Kidney (tissue), 14 donors: ENCODE results near the gene ANXA11. TPM values are rescaled to one million over a fixed set of nuclear protein-coding genes. Genes with fewer than 3 reads are reported as not detected.

Source experiments
- DNase-seq, 5 donors: peaks; one replicate each; pipeline ENCODE4 v3.0.0-alpha.2; 2013 to 2020
- FAIRE-seq: peaks from 2 replicates; lab custom pipeline; 2012; peaks lifted over from hg19 to GRCh38; lab: Jason Lieb, UNC
- H3K27ac ChIP-seq, 2 donors: one replicate each; pipeline ENCODE4 v1.7.0; 2013; ENCODE audit warnings: low read depth in 2 of 2, low read length in 2 of 2, inconsistent platforms in 1 of 2
- H3K27me3 ChIP-seq: one replicate; pipeline ENCODE4 v1.7.1; 2013; ENCODE audit warnings: low read length, inconsistent platforms; ENCODE audit not compliant: control insufficient read depth, insufficient read depth
- H3K36me3 ChIP-seq, 3 donors: one replicate each; pipeline versions ENCODE4 v1.7.0 to v1.7.1; 2013; ENCODE audit warnings: low read length in 3 of 3, control low read depth in 1 of 3, inconsistent platforms in 1 of 3; ENCODE audit not compliant: insufficient read depth in 3 of 3, control insufficient read depth in 2 of 3
- H3K4me1 ChIP-seq, 3 donors: one replicate each; pipeline versions ENCODE4 v1.7.0 to v1.7.1; 2013; ENCODE audit warnings: low read length in 3 of 3, inconsistent platforms in 1 of 3, low read depth in 1 of 3; ENCODE audit not compliant: control insufficient read depth in 2 of 3, insufficient read depth in 2 of 3
- H3K4me3 ChIP-seq, 3 donors: one replicate each; pipeline versions ENCODE4 v1.7.0 to v1.8.1; 2013; ENCODE audit warnings: low read length in 3 of 3, control low read depth in 1 of 3, inconsistent platforms in 1 of 3
- H3K9ac ChIP-seq, 3 donors: one replicate each; pipeline versions ENCODE4 v1.7.0 to v1.7.1; 2013; ENCODE audit warnings: low read length in 3 of 3, control low read depth in 1 of 3, inconsistent platforms in 1 of 3
- H3K9me3 ChIP-seq, 3 donors: one replicate each; pipeline versions ENCODE4 v1.7.0 to v1.7.1; 2013; ENCODE audit warnings: low read length in 3 of 3, control low read depth in 1 of 3, inconsistent platforms in 1 of 3; ENCODE audit not compliant: control insufficient read depth in 2 of 3, insufficient read depth in 1 of 3
- CTCF ChIP-seq: IDR thresholded peaks from 3 replicates; pipeline ENCODE4 v1.5.1; 2012; ENCODE audit warnings: mild to moderate bottlenecking, moderate library complexity, borderline replicate concordance; ENCODE audit not compliant: insufficient read depth; ENCODE audit errors: extremely low read depth
- intact Hi-C: fragments of 100-400 bp; cut with DNase I; formaldehyde crosslinking; loops from one replicate; pipeline ENCODE4 v1.11.1; 2022
- polyA plus RNA-seq: library from polyadenylated mRNA; stranded (reverse); fragments of 350-450 nt; fragmentation: Illumina TruSeq; extraction: RNeasy Lipid Tissue Mini Kit (QIAGEN cat#74804); gene quantifications from one replicate; pipeline ENCODE4 v1.2.3, GENCODE V29; 2014; ENCODE audit warnings: low read depth, low replicate concordance; ENCODE audit not compliant: insufficient read depth
- total RNA-seq: library from RNA; stranded (reverse); fragmentation: NEBNext Ultra II Directional; extraction: Animal tissue kit (Norgen Biotek cat#: 25700); gene quantifications from one replicate; pipeline ENCODE4 v1.2.1, GENCODE V29; 2021
- donor health status: control.
- donor health status: control.
- donor health status: control.
- donor health status: control.
- donor health status: control.
- donor health status: DM: yes; HTN: yes; CAD: no.
- donor health status: Normal renal cell carcinoma (clear cell type).

Gene ANXA11
- total and polyA plus RNA-seq, 2 donors from 2014 or later, result 435 to 543 TPM

- no peak overlapping the region for H3K27ac ChIP-seq
- no peak for FAIRE-seq
Measured at GRCh38 chr10:80171248-80171660, 34.1 kb downstream of the ANXA11 start.

GRCh38 chr10:80170641-80171040 is 34.7 kb downstream of the ANXA11 start:
- FAIRE-seq (no peak), DNase-seq (no peak)
- H3K36me3 ChIP-seq, result peaks cover 2 to 21% (median 13%) of the 10 kb centered on the region in 3 donors
- H3K27me3 ChIP-seq, result no peaks in the 10 kb centered on the region
- H3K9me3 ChIP-seq, result no peaks in the 10 kb centered on the region
- no peak overlapping the region for H3K4me3 ChIP-seq
- intact Hi-C loops, result no loop called here
- H3K4me1 ChIP-seq, result peaks cover 0 to 7% (median 0%) of the 10 kb centered on the region in 3 donors
- no peak overlapping the region for H3K27ac ChIP-seq
- TF ChIP-seq CTCF, result no peak
- H3K9ac ChIP-seq, result no peak overlapping the region

More at GRCh38 chr10:80171248-80171660, 34.1 kb downstream of the ANXA11 start:
- Histone ChIP-seq H3K36me3 (peaks cover 2 to 21% (median 13%) of the 10 kb centered on the region in 3 donors), H3K27me3 (no peaks in the 10 kb centered on the region), H3K4me1 (peaks cover 0 to 7% (median 0%) of the 10 kb centered on the region in 3 donors), H3K9ac (no peak overlapping the region), H3K4me3 (no peak overlapping the region), H3K9me3 (no peaks in the 10 kb centered on the region)
- no peak for DNase-seq
- intact Hi-C loops, result no loop called here
- no peak for TF ChIP-seq CTCF

- no peaks in the 10 kb centered on the region for H3K9me3 ChIP-seq
- no peak overlapping the region for H3K9ac ChIP-seq
- intact Hi-C loops, result no loop called here
- H3K36me3 ChIP-seq, result peaks cover 2 to 26% (median 13%) of the 10 kb centered on the region in 3 donors
- H3K4me1 ChIP-seq, result peaks cover 0 to 7% (median 0%) of the 10 kb centered on the region in 3 donors
- H3K4me3 ChIP-seq, result no peak overlapping the region
- H3K27me3 ChIP-seq, result no peaks in the 10 kb centered on the region
- no peak for FAIRE-seq
- no peak for TF ChIP-seq CTCF
- no peak for DNase-seq
- no peak overlapping the region for H3K27ac ChIP-seq
Measured at GRCh38 chr10:80170026-80170425, 35.3 kb downstream of the ANXA11 start.
